Adrenal gland (tissue), 5 donors: ENCODE data around the gene CA11.

ENCODE experiments used
- CTCF ChIP-seq, 6 experiments: fragments of 450-650 bp in 4 of 6; fragments of 200-600 bp in 2 of 6; sonication (generic) in 1 of 6; IDR thresholded peaks; 1 replicate in 5 of 6; 2 replicates in 1 of 6; pipeline versions ENCODE4 v1.5.1 to v1.8.0; 2016 to 2021; ENCODE audit warnings: antibody characterized with exemption in 6 of 6, mild to moderate bottlenecking in 2 of 6, moderate library complexity in 1 of 6
- POLR2A ChIP-seq, 2 donors: fragments of 450-650 bp; IDR thresholded peaks; one replicate each; pipeline ENCODE4 v1.6.1; 2017; ENCODE audit warnings: antibody characterized with exemption in 2 of 2, mild to moderate bottlenecking in 2 of 2, moderate library complexity in 1 of 2
- donor health status: DM: no; HTN: no; CAD: no.

DNA sequence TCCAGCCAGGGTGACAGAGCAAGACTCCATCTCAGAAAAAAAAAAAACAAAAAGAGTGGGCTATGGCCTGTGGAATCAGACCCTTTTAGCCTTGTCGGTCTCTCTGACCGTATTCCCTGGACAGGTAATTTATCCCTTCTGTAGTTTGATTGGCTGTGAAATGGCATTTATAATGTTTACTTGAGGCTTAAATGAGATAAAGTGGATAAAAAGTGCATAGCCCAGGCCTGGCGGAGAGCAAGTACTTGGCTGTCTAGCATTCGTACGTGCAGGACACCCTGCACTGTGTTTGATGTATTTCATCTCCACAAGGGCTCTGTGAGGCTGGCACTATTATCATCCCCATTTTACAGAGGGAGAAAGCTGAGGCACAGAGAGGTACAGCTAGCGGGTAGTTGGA, 19.8 kb upstream of the CA11 start:
- TF ChIP-seq CTCF (IDR thresholded peaks at IDR 0.05): no peak
- no peak for TF ChIP-seq POLR2A (IDR thresholded peaks at IDR 0.05)
